ENCODE measurements around the gene ZFP69. TPM values are rescaled to one million over a fixed set of nuclear protein-coding genes. Genes with fewer than 3 reads are reported as not detected.
A peak's percentile ranks its signal among the peaks of the same experiment; 100 is the strongest.

Gene ZFP69
- total and polyA plus RNA-seq, 10 of the 15 experiments (the other 5 are each of a cell fraction or from before 2014, with no cell fraction given), result 1.9 to 6.4 (median 3.7) TPM

GRCh38 chr1:40450495-40451237 lies 26.4 kb upstream of the ZFP69 start (continued):
- no peak for TF ChIP-seq ELK1 (IDR thresholded peaks at IDR 0.05; ENCODE audit: low read depth, low read length)
- TF ChIP-seq SRF (IDR thresholded peaks at IDR 0.05; ENCODE audit: low read depth in 2 of 2, low read length in 2 of 2), result 0 out of 4 replicates have a peak, but pooled peaks of 1 of the 2 experiments have one; percentile 5
- 0 out of 4 replicates have a peak, but pooled peaks have one; percentile 22 to 23 for TF ChIP-seq BHLHE40 (IDR thresholded peaks at IDR 0.05; ENCODE audit: borderline replicate concordance in 1 of 2, low read depth in 2 of 2, low read length in 1 of 2)
- no peak for TF ChIP-seq FOXK2 (IDR thresholded peaks at IDR 0.05)
- 0 out of 3 replicates have a peak, but pooled peaks have one; percentile 29 for TF ChIP-seq POU2F2 (IDR thresholded peaks at IDR 0.05; ENCODE audit: borderline replicate concordance, low read depth, low read length)
- no peak for TF ChIP-seq SP1 (IDR thresholded peaks at IDR 0.05; ENCODE audit: low read depth, low read length)
- no peak for TF ChIP-seq POLR2AphosphoS2 (IDR thresholded peaks at IDR 0.05; ENCODE audit: low read depth, low read length)
- no peak for TF ChIP-seq STAT1 (conservative IDR thresholded peaks at IDR 0.05)
- TF ChIP-seq IKZF1 (conservative IDR thresholded peaks at IDR 0.05), result peak; percentile 79
- no peak for TF ChIP-seq KLF5 (IDR thresholded peaks at IDR 0.05; ENCODE audit: partially characterized antibody)
- peak; percentile 40; the same call in 1 of the 2 replicates for TF ChIP-seq GABPA (IDR thresholded peaks at IDR 0.05; ENCODE audit: low read depth)
- TF ChIP-seq ZNF687 (IDR thresholded peaks at IDR 0.05), result no peak
- no peak; the same call in 1 of the 2 replicates for TF ChIP-seq ZBTB40 (IDR thresholded peaks at IDR 0.05; ENCODE audit: borderline replicate concordance)
- no peak for TF ChIP-seq LARP7 (IDR thresholded peaks at IDR 0.05)
- TF ChIP-seq SREBF1 (IDR thresholded peaks at IDR 0.05; ENCODE audit: low read length), result no peak
- TF ChIP-seq BMI1 (IDR thresholded peaks at IDR 0.05; ENCODE audit: borderline replicate concordance), result 0 out of 2 replicates have a peak, but pooled peaks have one; percentile 40
- peak in 1 of 2 experiments; percentile 90; a peak in 2 of 3 replicates for TF ChIP-seq EGR1 (IDR thresholded peaks at IDR 0.05; ENCODE audit: borderline replicate concordance in 1 of 2, low read depth in 2 of 2, low read length in 2 of 2)

Measured in GM12878 (cell line).